HT1080 (cell line): Measurements from ENCODE around the gene CPNE8. TPM values are rescaled to one million over a fixed set of nuclear protein-coding genes. Genes with fewer than 3 reads are reported as not detected.

ENCODE experiments used
- DNase-seq: peaks from one replicate; pipeline ENCODE4 v3.0.0-alpha.2; 2015; ENCODE audit warnings: low read depth
- total RNA-seq: library from RNA; depleted of rRNA; stranded (reverse); fragments of >200 nt; shearing (Covaris generic); gene quantifications from 2 replicates; pipeline ENCODE4 v1.2.3, GENCODE V29; 2014

The CPNE8 gene
- total RNA-seq, 1 experiment from 2014 or later = 17.3 TPM

- DNase-seq = no peak
Observed at GRCh38 chr12:38898001-38898684, 7.2 kb downstream of the CPNE8 start.

GRCh38 chr12:38895446-38895845 lies 9.9 kb downstream of the CPNE8 start:
- no peak for DNase-seq

- no peak for DNase-seq
Observed at GRCh38 chr12:38892976-38893375, 12.4 kb downstream of the CPNE8 start.

- DNase-seq = peak; percentile 16
Observed at GRCh38 chr12:38892087-38892786, 13.2 kb downstream of the CPNE8 start.

- DNase-seq = no peak
Observed at GRCh38 chr12:38890102-38890855, 15.1 kb downstream of the CPNE8 start.

- DNase-seq = no peak
Observed at GRCh38 chr12:38889297-38889815, 16.0 kb downstream of the CPNE8 start.

- no peak for DNase-seq
Observed at GRCh38 chr12:38887770-38888169, 17.6 kb downstream of the CPNE8 start.

GRCh38 chr12:38886931-38887330 lies 18.5 kb downstream of the CPNE8 start:
- no peak for DNase-seq

- DNase-seq = peak; percentile 70
Observed at GRCh38 chr12:38886064-38886463, 19.3 kb downstream of the CPNE8 start.

- no peak for DNase-seq
Observed at GRCh38 chr12:38884666-38885065, 20.7 kb downstream of the CPNE8 start.

GRCh38 chr12:38883629-38884134 lies 21.7 kb downstream of the CPNE8 start:
- DNase-seq = no peak

- no peak for DNase-seq
Observed at GRCh38 chr12:38880288-38880687, 25.1 kb downstream of the CPNE8 start.

- no peak for DNase-seq
Observed at GRCh38 chr12:38878986-38879385, 26.4 kb downstream of the CPNE8 start.

GRCh38 chr12:38878333-38878705 lies 27.1 kb downstream of the CPNE8 start:
- DNase-seq = no peak

- DNase-seq = peak; percentile 17
Observed at GRCh38 chr12:38875586-38876228, 29.7 kb downstream of the CPNE8 start.

- no peak for DNase-seq
Observed at GRCh38 chr12:38872561-38872960, 32.8 kb downstream of the CPNE8 start.

- no peak for DNase-seq
Observed at GRCh38 chr12:38872156-38872555, 33.2 kb downstream of the CPNE8 start.

GRCh38 chr12:38869036-38869435 lies 36.4 kb downstream of the CPNE8 start:
- DNase-seq = no peak

- no peak for DNase-seq
Observed at GRCh38 chr12:38850461-38850860, 54.9 kb downstream of the CPNE8 start.

- no peak for DNase-seq
Observed at GRCh38 chr12:38847247-38847646, 58.1 kb downstream of the CPNE8 start.

- DNase-seq = no peak
Observed at GRCh38 chr12:38844267-38844666, 61.1 kb downstream of the CPNE8 start.
